ENCODE results near the gene RTN4RL1.

DNA sequence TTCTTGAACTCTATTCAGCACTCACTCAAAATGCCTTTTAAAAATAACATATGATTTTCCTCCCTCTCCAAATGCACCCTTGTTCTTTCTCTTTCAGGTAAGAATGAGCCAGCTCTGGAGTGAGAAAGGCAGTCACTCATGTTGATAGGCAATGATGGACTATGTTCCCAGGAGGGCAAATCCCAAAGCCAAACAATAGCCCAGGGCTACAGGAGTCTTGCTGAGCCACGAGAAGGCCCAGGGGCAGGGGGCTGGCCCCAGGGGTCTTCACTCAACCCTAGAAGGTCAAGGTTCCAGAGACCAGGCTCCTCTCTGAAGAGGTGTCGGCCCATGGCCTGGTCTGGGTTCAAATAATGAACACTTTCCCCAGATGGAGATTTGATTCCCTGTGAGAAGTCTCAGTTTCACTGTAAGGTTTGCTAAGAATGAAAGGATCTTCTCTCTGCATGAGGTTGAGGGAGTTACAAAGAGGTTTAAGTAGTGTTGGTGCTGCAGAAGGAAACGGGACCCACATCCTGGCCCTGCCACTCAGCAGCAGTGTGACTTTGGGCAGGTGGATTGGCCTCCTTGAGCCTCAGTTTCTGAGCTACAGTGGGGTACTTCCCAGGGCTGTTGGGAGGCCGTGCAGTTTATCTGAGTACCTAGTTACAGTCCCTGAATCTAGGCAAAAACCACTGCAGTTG, 49.0 kb downstream of the RTN4RL1 start:
- TF ChIP-seq, protein P1, sequence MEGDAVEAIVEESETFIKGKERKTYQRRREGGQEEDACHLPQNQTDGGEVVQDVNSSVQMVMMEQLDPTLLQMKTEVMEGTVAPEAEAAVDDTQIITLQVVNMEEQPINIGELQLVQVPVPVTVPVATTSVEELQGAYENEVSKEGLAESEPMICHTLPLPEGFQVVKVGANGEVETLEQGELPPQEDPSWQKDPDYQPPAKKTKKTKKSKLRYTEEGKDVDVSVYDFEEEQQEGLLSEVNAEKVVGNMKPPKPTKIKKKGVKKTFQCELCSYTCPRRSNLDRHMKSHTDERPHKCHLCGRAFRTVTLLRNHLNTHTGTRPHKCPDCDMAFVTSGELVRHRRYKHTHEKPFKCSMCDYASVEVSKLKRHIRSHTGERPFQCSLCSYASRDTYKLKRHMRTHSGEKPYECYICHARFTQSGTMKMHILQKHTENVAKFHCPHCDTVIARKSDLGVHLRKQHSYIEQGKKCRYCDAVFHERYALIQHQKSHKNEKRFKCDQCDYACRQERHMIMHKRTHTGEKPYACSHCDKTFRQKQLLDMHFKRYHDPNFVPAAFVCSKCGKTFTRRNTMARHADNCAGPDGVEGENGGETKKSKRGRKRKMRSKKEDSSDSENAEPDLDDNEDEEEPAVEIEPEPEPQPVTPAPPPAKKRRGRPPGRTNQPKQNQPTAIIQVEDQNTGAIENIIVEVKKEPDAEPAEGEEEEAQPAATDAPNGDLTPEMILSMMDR (conservative IDR thresholded peaks at IDR 0.05), result no peak
- no peak for TF ChIP-seq ZFX (IDR thresholded peaks at IDR 0.05)

Measured in C4-2B (cell line).